ENCODE measurements around the gene SKI.

DNA sequence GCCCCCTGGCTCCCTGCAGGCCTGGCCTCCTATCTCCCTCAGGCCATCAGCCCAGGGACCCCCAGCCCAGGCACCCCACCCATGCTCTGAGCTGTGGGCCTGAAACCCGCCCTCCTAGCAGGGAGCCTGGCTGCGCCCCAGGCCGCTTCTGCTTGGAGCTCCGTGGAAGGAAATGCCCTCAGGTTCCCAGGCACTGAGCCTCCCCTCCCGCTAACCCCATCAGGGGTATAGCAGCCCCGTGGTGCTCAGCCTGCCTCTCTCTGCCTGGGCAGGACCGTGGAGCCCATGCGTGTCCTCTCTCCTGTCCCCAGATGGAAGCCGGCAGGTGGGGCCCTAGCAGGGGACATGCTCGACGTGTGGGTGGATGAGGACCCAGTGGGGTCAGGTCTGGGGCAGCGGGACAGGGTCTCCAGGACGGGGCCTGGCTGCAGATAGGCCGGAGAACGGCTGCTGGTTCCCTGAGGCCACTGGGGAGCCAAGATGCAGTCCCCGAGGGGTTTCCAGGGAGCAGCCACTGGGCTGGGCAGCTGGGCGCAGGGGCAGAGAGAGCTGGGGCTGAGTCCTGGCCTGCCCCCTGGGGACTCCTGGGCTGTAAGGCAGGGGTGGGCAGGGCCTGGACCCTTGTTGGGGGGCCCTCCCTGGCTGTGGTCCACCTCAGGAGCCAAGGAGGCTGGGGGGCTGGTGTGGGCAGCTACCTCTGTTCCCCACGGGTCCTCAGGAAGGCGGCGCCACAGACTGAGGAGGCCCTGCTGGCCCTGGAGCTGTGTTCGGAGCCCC lies 87.7 kb downstream of the SKI start:
- TF ChIP-seq, protein P1, sequence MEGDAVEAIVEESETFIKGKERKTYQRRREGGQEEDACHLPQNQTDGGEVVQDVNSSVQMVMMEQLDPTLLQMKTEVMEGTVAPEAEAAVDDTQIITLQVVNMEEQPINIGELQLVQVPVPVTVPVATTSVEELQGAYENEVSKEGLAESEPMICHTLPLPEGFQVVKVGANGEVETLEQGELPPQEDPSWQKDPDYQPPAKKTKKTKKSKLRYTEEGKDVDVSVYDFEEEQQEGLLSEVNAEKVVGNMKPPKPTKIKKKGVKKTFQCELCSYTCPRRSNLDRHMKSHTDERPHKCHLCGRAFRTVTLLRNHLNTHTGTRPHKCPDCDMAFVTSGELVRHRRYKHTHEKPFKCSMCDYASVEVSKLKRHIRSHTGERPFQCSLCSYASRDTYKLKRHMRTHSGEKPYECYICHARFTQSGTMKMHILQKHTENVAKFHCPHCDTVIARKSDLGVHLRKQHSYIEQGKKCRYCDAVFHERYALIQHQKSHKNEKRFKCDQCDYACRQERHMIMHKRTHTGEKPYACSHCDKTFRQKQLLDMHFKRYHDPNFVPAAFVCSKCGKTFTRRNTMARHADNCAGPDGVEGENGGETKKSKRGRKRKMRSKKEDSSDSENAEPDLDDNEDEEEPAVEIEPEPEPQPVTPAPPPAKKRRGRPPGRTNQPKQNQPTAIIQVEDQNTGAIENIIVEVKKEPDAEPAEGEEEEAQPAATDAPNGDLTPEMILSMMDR (IDR thresholded peaks at IDR 0.05; ENCODE audit: control extremely low read depth in 1 of 3, insufficient read depth in 1 of 3, low read depth in 1 of 3, low read length in 3 of 3), result no peak
- TF ChIP-seq, protein P2, sequence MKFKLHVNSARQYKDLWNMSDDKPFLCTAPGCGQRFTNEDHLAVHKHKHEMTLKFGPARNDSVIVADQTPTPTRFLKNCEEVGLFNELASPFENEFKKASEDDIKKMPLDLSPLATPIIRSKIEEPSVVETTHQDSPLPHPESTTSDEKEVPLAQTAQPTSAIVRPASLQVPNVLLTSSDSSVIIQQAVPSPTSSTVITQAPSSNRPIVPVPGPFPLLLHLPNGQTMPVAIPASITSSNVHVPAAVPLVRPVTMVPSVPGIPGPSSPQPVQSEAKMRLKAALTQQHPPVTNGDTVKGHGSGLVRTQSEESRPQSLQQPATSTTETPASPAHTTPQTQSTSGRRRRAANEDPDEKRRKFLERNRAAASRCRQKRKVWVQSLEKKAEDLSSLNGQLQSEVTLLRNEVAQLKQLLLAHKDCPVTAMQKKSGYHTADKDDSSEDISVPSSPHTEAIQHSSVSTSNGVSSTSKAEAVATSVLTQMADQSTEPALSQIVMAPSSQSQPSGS (IDR thresholded peaks at IDR 0.05; ENCODE audit: low read length), result no peak
- TF ChIP-seq POLR2A (IDR thresholded peaks at IDR 0.05; ENCODE audit: control extremely low read depth in 1 of 2, low read depth in 2 of 2, low read length in 2 of 2) (no peak), CREB1 (IDR thresholded peaks at IDR 0.05) (no peak), CTBP2 (IDR thresholded peaks at IDR 0.05; ENCODE audit: borderline replicate concordance, insufficient read depth, insufficient read length, low read length) (no peak)

Data from H1 (cell line).